ENCODE data around the gene GOLGA8A.

The GOLGA8A gene

DNA sequence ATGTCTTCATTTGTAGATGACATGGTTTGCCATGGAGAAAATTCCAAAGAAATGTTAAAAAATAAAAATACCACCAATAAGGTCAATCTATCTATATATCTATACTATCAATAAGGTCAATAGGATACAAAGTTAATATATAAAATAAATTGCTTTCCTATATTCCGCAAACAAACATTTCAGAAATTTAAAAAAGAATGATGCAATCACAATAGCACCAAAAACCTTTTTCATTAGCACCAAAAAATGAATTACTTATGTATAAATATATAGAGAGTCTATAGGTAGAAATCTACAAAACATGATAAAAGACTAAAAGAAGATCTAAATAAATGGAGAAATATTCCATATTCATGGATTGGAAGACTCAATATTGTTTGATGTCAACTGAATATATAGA is 22.8 kb upstream of the GOLGA8A start:
- Histone ChIP-seq H3K18ac (ENCODE audit: low read length) (no peak overlapping the region), H3K4me2 (ENCODE audit: insufficient read depth, low read length, poor library complexity, severe bottlenecking) (no peak overlapping the region), H3K36me3 (replicated peaks in 1 of 2; ENCODE audit: control insufficient read depth in 2 of 2, insufficient read depth in 2 of 2, low read length in 2 of 2) (no peaks in the 10 kb centered on the region), H2BK5ac (ENCODE audit: low read length) (no peak overlapping the region), H3K4ac (ENCODE audit: low read length) (no peak overlapping the region), H3K4me1 (ENCODE audit: control insufficient read depth in 2 of 2, insufficient read depth in 1 of 2, low read depth in 1 of 2, low read length in 2 of 2) (no peaks in the 10 kb centered on the region), H3K14ac (ENCODE audit: low read length) (no peak overlapping the region), H2AFZ (ENCODE audit: low read length) (no peak overlapping the region), H3K4me3 (ENCODE audit: low read length in 2 of 2) (no peak overlapping the region), H2BK12ac (ENCODE audit: low read length) (no peak overlapping the region), H3K27me3 (ENCODE audit: control insufficient read depth in 3 of 3, insufficient read depth in 3 of 3, low read depth in 1 of 3, low read length in 3 of 3) (peaks cover 0 to 6% (median 0%) of the 10 kb centered on the region in 3 experiments), H2BK120ac (ENCODE audit: low read depth, low read length) (no peak overlapping the region), H3K27ac (replicated peaks; ENCODE audit: low read length) (no peak overlapping the region), H2AK5ac (ENCODE audit: low read depth, low read length) (no peak overlapping the region), H2BK15ac (ENCODE audit: low read length) (no peak overlapping the region), H4K8ac (ENCODE audit: low read depth, low read length) (no peak overlapping the region), H3K79me1 (ENCODE audit: low read depth, low read length) (no peaks in the 10 kb centered on the region), H4K91ac (ENCODE audit: low read depth, low read length, poor library complexity) (no peak overlapping the region), H3K9ac (ENCODE audit: low read depth, low read length, poor library complexity) (no peak overlapping the region), H3K9me3 (replicated peaks in 1 of 2; ENCODE audit: control insufficient read depth in 2 of 2, insufficient read depth in 1 of 2, low read depth in 1 of 2, low read length in 2 of 2) (no peaks in the 10 kb centered on the region), H3K23ac (ENCODE audit: low read depth, low read length, poor library complexity) (no peak overlapping the region)
- no CpG with 5 or more reads among the region's 1 CpG for WGBS, 2 donors (ENCODE audit: extremely low coverage in 2 of 2, insufficient read length in 2 of 2, insufficient replicate concordance in 1 of 2)
- DNase-seq (ENCODE audit: low spot score), result no peak

DNA sequence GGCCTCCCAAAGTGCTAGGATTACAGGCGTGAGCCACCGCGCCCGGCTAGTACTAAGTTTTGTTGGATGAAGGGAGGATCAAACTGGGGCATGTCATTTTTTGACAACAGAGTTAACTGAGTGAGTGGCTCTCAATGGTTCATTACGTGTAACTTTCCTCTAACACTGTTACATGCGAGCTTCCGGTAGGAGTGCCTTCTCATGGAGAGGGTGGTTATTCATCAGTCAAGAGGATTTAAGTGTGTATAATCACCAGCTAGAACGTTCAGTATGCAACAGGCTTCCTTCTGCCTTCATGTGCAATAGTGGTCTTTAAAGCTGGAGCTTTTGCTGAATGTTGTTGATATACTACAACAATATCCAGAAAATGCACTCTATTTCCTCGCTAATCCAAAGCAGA is 19.1 kb upstream of the GOLGA8A start:
- Histone ChIP-seq H3K4ac (ENCODE audit: low read length) (no peak overlapping the region), H2BK12ac (ENCODE audit: low read length) (no peak overlapping the region), H3K14ac (ENCODE audit: low read length) (no peak overlapping the region), H2AFZ (ENCODE audit: low read length) (no peak overlapping the region), H3K79me1 (ENCODE audit: low read depth, low read length) (no peaks in the 10 kb centered on the region), H3K9ac (ENCODE audit: low read depth, low read length, poor library complexity) (no peak overlapping the region), H4K8ac (ENCODE audit: low read depth, low read length) (no peak overlapping the region), H3K27me3 (ENCODE audit: control insufficient read depth in 3 of 3, insufficient read depth in 3 of 3, low read depth in 1 of 3, low read length in 3 of 3) (peaks cover 0 to 4% (median 0%) of the 10 kb centered on the region in 3 experiments), H3K27ac (replicated peaks; ENCODE audit: low read length) (no peak overlapping the region), H2BK5ac (ENCODE audit: low read length) (no peak overlapping the region), H3K18ac (ENCODE audit: low read length) (no peak overlapping the region), H3K4me1 (ENCODE audit: control insufficient read depth in 2 of 2, insufficient read depth in 1 of 2, low read depth in 1 of 2, low read length in 2 of 2) (no peaks in the 10 kb centered on the region), H3K4me3 (ENCODE audit: low read length in 2 of 2) (no peak overlapping the region), H3K9me3 (replicated peaks in 1 of 2; ENCODE audit: control insufficient read depth in 2 of 2, insufficient read depth in 1 of 2, low read depth in 1 of 2, low read length in 2 of 2) (no peaks in the 10 kb centered on the region), H2BK120ac (ENCODE audit: low read depth, low read length) (no peak overlapping the region), H3K4me2 (ENCODE audit: insufficient read depth, low read length, poor library complexity, severe bottlenecking) (no peak overlapping the region), H3K23ac (ENCODE audit: low read depth, low read length, poor library complexity) (no peak overlapping the region), H4K91ac (ENCODE audit: low read depth, low read length, poor library complexity) (no peak overlapping the region), H2BK15ac (ENCODE audit: low read length) (no peak overlapping the region), H3K36me3 (replicated peaks in 1 of 2; ENCODE audit: control insufficient read depth in 2 of 2, insufficient read depth in 2 of 2, low read length in 2 of 2) (no peaks in the 10 kb centered on the region), H2AK5ac (ENCODE audit: low read depth, low read length) (no peak overlapping the region)
- DNase-seq (ENCODE audit: low spot score), result no peak
- WGBS, 2 donors (ENCODE audit: extremely low coverage in 2 of 2, insufficient read length in 2 of 2, insufficient replicate concordance in 1 of 2), result no CpG with 5 or more reads among the region's 9 CpGs

DNA sequence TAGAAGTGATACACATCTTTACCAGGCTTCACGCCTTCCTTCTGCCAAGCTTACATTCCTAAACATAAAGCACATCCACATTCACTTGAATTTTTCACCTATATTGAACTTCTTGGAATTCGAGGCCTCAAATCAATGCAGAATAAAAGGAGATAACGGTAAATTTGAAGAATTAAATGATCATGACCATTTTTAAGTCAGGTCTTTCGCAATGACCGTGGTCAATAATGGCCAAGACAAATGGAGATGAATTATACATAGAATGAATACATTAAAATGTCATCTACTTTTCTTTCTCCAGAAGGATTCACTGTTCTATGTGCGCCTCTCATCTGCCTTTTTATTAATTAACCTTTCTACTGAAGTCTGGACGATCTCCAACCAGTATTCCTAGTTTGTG is 5.3 kb upstream of the GOLGA8A start:
- Histone ChIP-seq H2BK12ac (ENCODE audit: low read length) (no peak overlapping the region), H3K4me1 (ENCODE audit: control insufficient read depth in 2 of 2, insufficient read depth in 1 of 2, low read depth in 1 of 2, low read length in 2 of 2) (no peaks in the 10 kb centered on the region), H3K18ac (ENCODE audit: low read length) (no peak overlapping the region), H2AFZ (ENCODE audit: low read length) (no peak overlapping the region), H3K9me3 (replicated peaks in 1 of 2; ENCODE audit: control insufficient read depth in 2 of 2, insufficient read depth in 1 of 2, low read depth in 1 of 2, low read length in 2 of 2) (no peaks in the 10 kb centered on the region), H3K36me3 (replicated peaks in 1 of 2; ENCODE audit: control insufficient read depth in 2 of 2, insufficient read depth in 2 of 2, low read length in 2 of 2) (no peaks in the 10 kb centered on the region), H2BK5ac (ENCODE audit: low read length) (no peak overlapping the region), H4K8ac (ENCODE audit: low read depth, low read length) (no peak overlapping the region), H3K27me3 (ENCODE audit: control insufficient read depth in 3 of 3, insufficient read depth in 3 of 3, low read depth in 1 of 3, low read length in 3 of 3) (peaks cover 0 to 27% (median 2%) of the 10 kb centered on the region in 3 experiments), H3K4ac (ENCODE audit: low read length) (no peak overlapping the region), H3K9ac (ENCODE audit: low read depth, low read length, poor library complexity) (no peak overlapping the region), H3K14ac (ENCODE audit: low read length) (no peak overlapping the region), H3K4me3 (ENCODE audit: low read length in 2 of 2) (no peak overlapping the region), H3K27ac (replicated peaks; ENCODE audit: low read length) (no peak overlapping the region), H3K23ac (ENCODE audit: low read depth, low read length, poor library complexity) (no peak overlapping the region), H3K79me1 (ENCODE audit: low read depth, low read length) (peaks cover 1% of the 10 kb centered on the region), H4K91ac (ENCODE audit: low read depth, low read length, poor library complexity) (no peak overlapping the region), H2BK15ac (ENCODE audit: low read length) (no peak overlapping the region), H3K4me2 (ENCODE audit: insufficient read depth, low read length, poor library complexity, severe bottlenecking) (no peak overlapping the region), H2AK5ac (ENCODE audit: low read depth, low read length) (no peak overlapping the region), H2BK120ac (ENCODE audit: low read depth, low read length) (no peak overlapping the region)
- no CpG with 5 or more reads among the region's 7 CpGs for WGBS, 2 donors (ENCODE audit: extremely low coverage in 2 of 2, insufficient read length in 2 of 2, insufficient replicate concordance in 1 of 2)
- DNase-seq (ENCODE audit: low spot score), result no peak

DNA sequence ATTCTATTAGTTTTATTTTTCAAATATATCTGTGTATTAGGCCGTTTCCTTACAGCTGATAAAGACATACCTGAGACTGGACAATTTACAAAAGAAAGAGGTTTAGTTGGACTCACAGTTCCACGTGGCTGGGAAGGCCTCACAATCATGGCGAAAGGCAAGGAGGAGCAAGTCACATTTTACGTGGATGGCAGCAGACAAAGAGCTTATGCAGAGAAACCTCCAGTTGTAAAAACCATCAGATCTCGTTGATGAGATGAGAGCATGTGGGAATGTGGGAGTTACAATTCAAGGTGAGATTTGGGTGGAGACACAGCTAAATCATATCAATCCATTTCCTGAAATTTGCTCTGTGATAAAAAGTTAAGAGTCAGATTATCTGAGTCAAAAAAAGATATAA is 2.3 kb upstream of the GOLGA8A start:
- Histone ChIP-seq H3K4me3 (ENCODE audit: low read length in 2 of 2) (no peak overlapping the region), H2BK15ac (ENCODE audit: low read length) (no peak overlapping the region), H3K9me3 (replicated peaks in 1 of 2; ENCODE audit: control insufficient read depth in 2 of 2, insufficient read depth in 1 of 2, low read depth in 1 of 2, low read length in 2 of 2) (no peaks in the 10 kb centered on the region), H2BK5ac (ENCODE audit: low read length) (no peak overlapping the region), H3K79me1 (ENCODE audit: low read depth, low read length) (peaks cover 1% of the 10 kb centered on the region), H2AK5ac (ENCODE audit: low read depth, low read length) (no peak overlapping the region), H2BK12ac (ENCODE audit: low read length) (no peak overlapping the region), H3K14ac (ENCODE audit: low read length) (no peak overlapping the region), H3K4ac (ENCODE audit: low read length) (no peak overlapping the region), H3K9ac (ENCODE audit: low read depth, low read length, poor library complexity) (peak overlapping the region; percentile 44), H4K8ac (ENCODE audit: low read depth, low read length) (no peak overlapping the region), H4K91ac (ENCODE audit: low read depth, low read length, poor library complexity) (no peak overlapping the region), H3K4me2 (ENCODE audit: insufficient read depth, low read length, poor library complexity, severe bottlenecking) (no peak overlapping the region), H3K4me1 (ENCODE audit: control insufficient read depth in 2 of 2, insufficient read depth in 1 of 2, low read depth in 1 of 2, low read length in 2 of 2) (peaks cover 0 to 4% of the 10 kb centered on the region in 2 donors), H3K18ac (ENCODE audit: low read length) (no peak overlapping the region), H3K23ac (ENCODE audit: low read depth, low read length, poor library complexity) (no peak overlapping the region), H3K27me3 (ENCODE audit: control insufficient read depth in 3 of 3, insufficient read depth in 3 of 3, low read depth in 1 of 3, low read length in 3 of 3) (peaks cover 0 to 27% (median 23%) of the 10 kb centered on the region in 3 experiments), H2AFZ (ENCODE audit: low read length) (no peak overlapping the region), H2BK120ac (ENCODE audit: low read depth, low read length) (no peak overlapping the region), H3K27ac (replicated peaks; ENCODE audit: low read length) (no peak overlapping the region), H3K36me3 (replicated peaks in 1 of 2; ENCODE audit: control insufficient read depth in 2 of 2, insufficient read depth in 2 of 2, low read length in 2 of 2) (peaks cover 0 to 4% of the 10 kb centered on the region in 2 donors)
- WGBS, 2 donors (ENCODE audit: extremely low coverage in 2 of 2, insufficient read length in 2 of 2, insufficient replicate concordance in 1 of 2), result no CpG with 5 or more reads among the region's 5 CpGs
- DNase-seq (ENCODE audit: low spot score), result no peak

Measured in neuronal stem cell (in vitro differentiated cells).